ENCODE results near the gene DMRT1. TPM values are rescaled to one million over a fixed set of nuclear protein-coding genes. Genes with fewer than 3 reads are reported as not detected.

The DMRT1 gene
- total and polyA plus RNA-seq, 9 of the 15 experiments (the other 6 are each of a cell fraction or from before 2014, with no cell fraction given) = not detected

GRCh38 chr9:982394-983230 is 141.1 kb downstream of the DMRT1 start:
- H2AFZ ChIP-seq (ENCODE audit: low read depth, low read length) = no peak overlapping the region
- no peaks in the 10 kb centered on the region for H3K9me3 ChIP-seq (replicated peaks; ENCODE audit: control insufficient read depth, insufficient read depth, low read depth, low read length)
- under 1% methylated on average over 12 of the region's 15 CpGs for WGBS (ENCODE audit: insufficient coverage, low coverage, missing lambda C conversion rate)
- no peak for TF ChIP-seq HMBOX1 (IDR thresholded peaks at IDR 0.05)
- no peak for TF ChIP-seq ATF6 (CRISPR knock-in tag; IDR thresholded peaks at IDR 0.05)
- TF ChIP-seq TAF15 (IDR thresholded peaks at IDR 0.05; ENCODE audit: low read depth, low read length) = no peak
- TF ChIP-seq CHAMP1 (IDR thresholded peaks at IDR 0.05) = no peak
- TF ChIP-seq ZNF668 (CRISPR knock-in tag; IDR thresholded peaks at IDR 0.05) = no peak
- no peak overlapping the region for H3K27ac ChIP-seq (ENCODE audit: extremely low read depth, low read depth, low read length)
- no peaks in the 10 kb centered on the region for H4K20me1 ChIP-seq (replicated peaks; ENCODE audit: control insufficient read depth, insufficient read depth, low read length)
- ATAC-seq = no peak
- H3K9me1 ChIP-seq (ENCODE audit: control insufficient read depth, insufficient read depth, low read length) = no peaks in the 10 kb centered on the region
- BruUV-seq (replicated peaks) = no TSS peak
- no peak for DNase-seq (ENCODE audit: extremely low read depth in 1 of 4, low spot score in 3 of 4)
- in situ Hi-C loops (cut with MboI) = no loop called here
- H3K9ac ChIP-seq (ENCODE audit: insufficient read depth in 1 of 2, low read depth in 2 of 2, low read length in 2 of 2) = no peak overlapping the region
- ChIA-PET CTCF (ENCODE audit: low intra/inter-chr PET ratio) (no interaction called here), POLR2A (interaction anchor here (0.6 kb wide), 1 partner anchor 19 kb away, joined by 3 read pairs; no protein-coding TSS in a partner anchor)
- no peaks in the 10 kb centered on the region for H3K36me3 ChIP-seq (ENCODE audit: control insufficient read depth, insufficient read depth, low read length)
- intact Hi-C loops (cut with micrococcal nuclease) = no loop called here
- H3K27me3 ChIP-seq (ENCODE audit: control insufficient read depth in 2 of 2, insufficient read depth in 2 of 2, low read length in 2 of 2) = peaks cover 0 to 14% of the 10 kb centered on the region in 2 experiments; a peak in 2 of 5 replicates
- H3K4me3 ChIP-seq = no peak overlapping the region
- no peaks in the 10 kb centered on the region for H3K79me2 ChIP-seq (ENCODE audit: control insufficient read depth, insufficient read depth, low read length)
- FAIRE-seq = no peak
- no peak overlapping the region for H3K4me2 ChIP-seq (ENCODE audit: insufficient read depth, low read length)
- H3K4me1 ChIP-seq (replicated peaks in 1 of 2; ENCODE audit: control insufficient read depth in 2 of 2, insufficient read depth in 2 of 2, low read length in 2 of 2) = no peaks in the 10 kb centered on the region

All from K562 (cell line).